IMR-90 (cell line): ENCODE measurements around the gene ZZZ3. TPM values are rescaled to one million over a fixed set of nuclear protein-coding genes. Genes with fewer than 3 reads are reported as not detected.

Experiments used
- ATAC-seq: fragments of 200-7000 bp; cut with Tn5 transposase; 2 replicates; pipeline ENCODE4 v1.9.1; 2020; ENCODE audit warnings: low read depth, mild to moderate bottlenecking, moderate library complexity
- BruUV-seq: library from RNA; stranded (reverse); fragments of 400-500 nt; replicated peaks from 2 replicates; lab custom pipeline; 2021; lab: Mats Ljungman, UMichigan
- CTCF ChIA-PET: fragments of 300-600 bp; formaldehyde crosslinking; extraction: SDS; loops from one replicate; lab custom pipeline; 2021; ENCODE audit warnings: antibody characterized with exemption; lab: Yijun Ruan, JAX
- POLR2A ChIA-PET: fragments of 300-600 bp; sonication (Branson Sonifier 250); formaldehyde crosslinking; loops from one replicate; lab custom pipeline; 2022; ENCODE audit warnings: antibody characterized with exemption; ENCODE audit not compliant: unreplicated experiment; lab: Charles Lee
- DNase-seq: peaks from one replicate; pipeline ENCODE4 v3.0.0; 2013
- H2AFZ ChIP-seq: replicated peaks from 2 replicates; pipeline ENCODE3; 2013; ENCODE audit warnings: low read length, mild to moderate bottlenecking; ENCODE audit not compliant: poor library complexity
- H2AK5ac ChIP-seq: 2 replicates; pipeline ENCODE4 v1.6.1; 2013; ENCODE audit warnings: low read depth, low read length, inconsistent platforms
- H2AK9ac ChIP-seq: replicated peaks from 2 replicates; pipeline ENCODE3; 2013; ENCODE audit warnings: mild to moderate bottlenecking, low read depth, low read length, moderate library complexity; ENCODE audit not compliant: poor library complexity
- H2BK120ac ChIP-seq: 2 replicates; pipeline ENCODE4 v1.6.1; 2013; ENCODE audit warnings: low read depth, low read length, inconsistent platforms
- H2BK15ac ChIP-seq: 3 replicates; pipeline ENCODE4 v1.6.1; 2013; ENCODE audit warnings: low read depth, low read length, inconsistent platforms
- H2BK20ac ChIP-seq: 2 replicates; pipeline ENCODE4 v1.6.1; 2013; ENCODE audit warnings: low read depth, mild to moderate bottlenecking, inconsistent platforms, low read length, moderate library complexity
- H2BK5ac ChIP-seq: 2 replicates; pipeline ENCODE4 v1.6.1; 2013; ENCODE audit warnings: mild to moderate bottlenecking, low read depth, low read length, inconsistent platforms; ENCODE audit not compliant: poor library complexity, severe bottlenecking
- H3K14ac ChIP-seq: replicated peaks from 2 replicates; pipeline ENCODE4 v1.6.1; 2013; ENCODE audit warnings: low read depth, low read length, inconsistent platforms
- H3K18ac ChIP-seq: 2 replicates; pipeline ENCODE4 v1.6.1; 2013; ENCODE audit warnings: low read depth, low read length, control low read depth
- H3K23ac ChIP-seq: 2 replicates; pipeline ENCODE4 v1.6.1; 2013; ENCODE audit warnings: low read depth, low read length, inconsistent platforms
- H3K27ac ChIP-seq: 2 replicates; pipeline ENCODE4 v1.5.1; 2013; ENCODE audit warnings: mild to moderate bottlenecking, control low read depth, low read length; ENCODE audit not compliant: insufficient read depth
- H3K27me3 ChIP-seq: 2 replicates; pipeline ENCODE4 v1.6.1; 2013; ENCODE audit warnings: low read length; ENCODE audit not compliant: control insufficient read depth, insufficient read depth
- H3K36me3 ChIP-seq: 2 replicates; pipeline ENCODE4 v1.6.1; 2013; ENCODE audit warnings: low read length, mixed read lengths; ENCODE audit not compliant: control insufficient read depth, insufficient read depth
- H3K4ac ChIP-seq: 2 replicates; pipeline ENCODE4 v1.6.1; 2013; ENCODE audit warnings: low read depth, low read length, inconsistent platforms
- H3K4me1 ChIP-seq: 2 replicates; pipeline ENCODE4 v1.6.1; 2013; ENCODE audit warnings: low read length, mixed read lengths; ENCODE audit not compliant: control insufficient read depth, insufficient read depth
- H3K4me2 ChIP-seq: 2 replicates; pipeline ENCODE4 v1.6.1; 2013; ENCODE audit warnings: low read depth, mild to moderate bottlenecking, control low read depth, low read length, moderate library complexity
- H3K4me3 ChIP-seq: 2 replicates; pipeline ENCODE4 v1.5.1; 2013; ENCODE audit warnings: low read depth, mild to moderate bottlenecking, control low read depth, low read length, moderate library complexity; ENCODE audit not compliant: insufficient read depth
- H3K56ac ChIP-seq: 2 replicates; pipeline ENCODE4 v1.6.1; 2013; ENCODE audit warnings: low read length, inconsistent platforms; ENCODE audit not compliant: insufficient read depth; ENCODE audit errors: extremely low read depth
- H3K79me1 ChIP-seq, 2 experiments: 2 replicates each; pipeline ENCODE4 v1.6.1; 2013; ENCODE audit warnings: low read length in 2 of 2, inconsistent platforms in 1 of 2, low read depth in 1 of 2
- H3K9ac ChIP-seq: 2 replicates; pipeline ENCODE4 v1.6.1; 2013; ENCODE audit warnings: low read depth, low read length, control low read depth
- H3K9me1 ChIP-seq: 2 replicates; pipeline ENCODE4 v1.6.1; 2013; ENCODE audit warnings: low read length, inconsistent platforms; ENCODE audit not compliant: insufficient read depth
- H3K9me3 ChIP-seq: 2 replicates; pipeline ENCODE4 v1.6.1; 2013; ENCODE audit warnings: low read length; ENCODE audit not compliant: control insufficient read depth, insufficient read depth
- H4K20me1 ChIP-seq: 2 replicates; pipeline ENCODE4 v1.6.1; 2013; ENCODE audit warnings: low read length, inconsistent platforms; ENCODE audit not compliant: insufficient read depth
- H4K5ac ChIP-seq: 2 replicates; pipeline ENCODE4 v1.6.1; 2013; ENCODE audit warnings: mild to moderate bottlenecking, low read depth, low read length, control low read depth
- H4K8ac ChIP-seq, 2 experiments: 2 replicates each; pipeline ENCODE4 v1.6.1; 2013; ENCODE audit warnings: low read depth in 2 of 2, low read length in 2 of 2, control low read depth in 1 of 2, inconsistent platforms in 1 of 2
- H4K91ac ChIP-seq: 2 replicates; pipeline ENCODE4 v1.6.1; 2013; ENCODE audit warnings: low read depth, low read length, inconsistent platforms; ENCODE audit not compliant: insufficient read depth
- BHLHE40 ChIP-seq: fragments of 150-350 bp; IDR thresholded peaks from 2 replicates; pipeline ENCODE4 v1.6.1; 2016; ENCODE audit warnings: mild to moderate bottlenecking, low read depth, low read length
- CEBPB ChIP-seq: IDR thresholded peaks from 2 replicates; pipeline ENCODE4 v1.6.1; 2012; ENCODE audit warnings: low read depth, low read length, improper control_type of control experiment
- CHD1 ChIP-seq: IDR thresholded peaks from 2 replicates; pipeline ENCODE4 v1.6.1; 2012; ENCODE audit warnings: low read depth, low read length, improper control_type of control experiment
- FOS ChIP-seq: fragments of 150-350 bp; IDR thresholded peaks from 2 replicates; pipeline ENCODE4 v1.6.1; 2016; ENCODE audit warnings: low read depth, low read length
- MAFK ChIP-seq: IDR thresholded peaks from 2 replicates; pipeline ENCODE4 v1.6.1; 2012; ENCODE audit warnings: low read depth, low read length, improper control_type of control experiment
- MAZ ChIP-seq: IDR thresholded peaks from 2 replicates; pipeline ENCODE4 v1.6.1; 2012; ENCODE audit warnings: low read depth, mild to moderate bottlenecking, low read length, improper control_type of control experiment, moderate library complexity, borderline replicate concordance
- MXI1 ChIP-seq: IDR thresholded peaks from 2 replicates; pipeline ENCODE4 v1.6.1; 2012; ENCODE audit warnings: low read depth, mild to moderate bottlenecking, low read length, moderate library complexity, borderline replicate concordance
- NFE2L2 ChIP-seq: fragments of 150-350 bp; IDR thresholded peaks from 2 replicates; pipeline ENCODE4 v1.6.1; 2016; ENCODE audit warnings: low read depth, mild to moderate bottlenecking, low read length
- POLR2A ChIP-seq: IDR thresholded peaks from 2 replicates; pipeline ENCODE4 v1.6.1; 2012; ENCODE audit warnings: mild to moderate bottlenecking, low read depth, low read length
- RAD21 ChIP-seq: IDR thresholded peaks from 2 replicates; pipeline ENCODE4 v1.6.1; 2012; ENCODE audit warnings: low read length, improper control_type of control experiment
- RCOR1 ChIP-seq: IDR thresholded peaks from 2 replicates; pipeline ENCODE4 v1.6.1; 2012; ENCODE audit warnings: mild to moderate bottlenecking, low read length, improper control_type of control experiment; ENCODE audit not compliant: insufficient replicate concordance
- RFX5 ChIP-seq: IDR thresholded peaks from 2 replicates; pipeline ENCODE4 v1.8.0; 2012; ENCODE audit warnings: low read depth, mild to moderate bottlenecking, low read length, moderate library complexity
- SMC3 ChIP-seq: fragments of 150-350 bp; IDR thresholded peaks from 2 replicates; pipeline ENCODE4 v1.6.1; 2016; ENCODE audit warnings: low read depth, mild to moderate bottlenecking, antibody characterized with exemption, low read length, moderate library complexity
- whole genome bisulfite sequencing, 2 experiments: methylation state at CpG; one replicate each; pipeline versions ENCODE4 v1.1.5 to v1.1.7; 2013; ENCODE audit warnings: missing lambda C conversion rate in 2 of 2; ENCODE audit not compliant: insufficient read length in 1 of 2; ENCODE audit errors: extremely low coverage in 2 of 2; 5-methylcytosine and 5-hydroxymethylcytosine counted together
- dilution Hi-C: fragments of 300-500 bp; cut with HindIII; formaldehyde crosslinking; loops from one replicate; pipeline ENCODE4 v1.14.3; 2018; ENCODE audit warnings: low sequenced_read_pairs; ENCODE audit not compliant: unreplicated experiment
- in situ Hi-C: fragments of 300-500 bp; cut with MboI; formaldehyde crosslinking; loops from 3 replicates; pipeline ENCODE4 v1.14.3; 2019; ENCODE audit warnings: low sequenced_read_pairs, inconsistent platforms, mixed read lengths
- intact Hi-C: fragments of 100-400 bp; cut with micrococcal nuclease; formaldehyde crosslinking; loops from 2 replicates; pipeline ENCODE4 v1.10.0; 2022
- polyA plus RNA-seq, 3 experiments: library from polyadenylated mRNA; depleted of rRNA; stranded (reverse); fragments of >200 nt; gene quantifications; 2 replicates each; pipeline ENCODE4 v1.2.3, GENCODE V29; 2012; ENCODE audit warnings: low replicate concordance in 1 of 3
- total RNA-seq: library from RNA; depleted of rRNA; stranded (reverse); fragments of >200 nt; gene quantifications from 2 replicates; pipeline ENCODE4 v1.2.3, GENCODE V29; 2012
- TF ChIP-seq, protein P1 (sequence below): conservative IDR thresholded peaks from 2 replicates; pipeline ENCODE4 v1.5.1; 2012; ENCODE audit warnings: mild to moderate bottlenecking, low read depth, low read length, improper control_type of control experiment
- TF ChIP-seq, protein P2 (sequence below): fragments of 150-350 bp; IDR thresholded peaks from 2 replicates; pipeline ENCODE4 v1.6.1; 2016; ENCODE audit warnings: low read depth, mild to moderate bottlenecking, low read length, moderate library complexity, borderline replicate concordance
- TF ChIP-seq, protein P3 (sequence below): fragments of 150-350 bp; IDR thresholded peaks from 2 replicates; pipeline ENCODE4 v1.6.1; 2017; ENCODE audit warnings: mild to moderate bottlenecking, antibody characterized with exemption, low read length, low read depth

The ZZZ3 gene
- total and polyA plus RNA-seq, 2 of the 4 experiments (the other 2 are of a cell fraction), result 14.2 to 66.3 TPM

DNA sequence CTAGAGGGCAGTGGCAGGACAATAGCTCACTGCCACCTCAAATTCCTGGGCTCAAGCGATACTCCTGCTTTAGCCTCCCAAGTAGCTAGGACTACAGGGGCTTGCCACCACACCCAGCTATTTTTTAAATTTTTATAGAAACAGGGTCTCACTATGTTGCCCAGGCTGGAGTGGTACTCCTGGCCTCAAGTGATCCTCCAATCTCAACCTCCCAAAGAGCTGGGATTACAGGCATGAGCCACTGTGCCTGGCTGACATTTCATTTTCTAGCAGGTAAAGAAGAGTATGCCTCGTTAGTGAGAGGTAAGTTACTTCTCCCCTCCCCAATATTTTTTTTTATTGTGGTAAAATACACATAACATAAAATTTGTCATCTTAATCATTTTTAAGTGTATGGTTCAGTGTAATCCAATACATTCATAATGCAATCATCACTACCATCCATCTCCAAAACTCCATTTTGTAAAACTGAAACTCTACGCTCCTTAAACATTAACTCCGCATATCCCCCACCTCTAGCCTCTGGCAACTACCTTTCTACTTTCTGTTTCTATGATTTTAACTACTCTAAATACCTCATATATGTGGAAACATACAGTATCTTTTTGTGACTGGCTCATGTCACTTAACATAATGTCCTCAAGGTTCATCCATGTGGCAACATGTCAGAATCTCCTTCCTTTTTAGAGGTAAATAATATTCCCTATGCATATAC lies 22.4 kb downstream of the ZZZ3 start:
- no peak overlapping the region for H2AK5ac ChIP-seq
- no peak overlapping the region for H4K8ac ChIP-seq
- TF ChIP-seq MXI1 (no peak), FOS (no peak), CHD1 (no peak), SMC3 (no peak), MAFK (no peak), BHLHE40 (no peak), RFX5 (no peak), POLR2A (no peak), MAZ (no peak), CEBPB (no peak), RCOR1 (no peak), RAD21 (no peak), NFE2L2 (no peak)
- TF ChIP-seq, protein P1, sequence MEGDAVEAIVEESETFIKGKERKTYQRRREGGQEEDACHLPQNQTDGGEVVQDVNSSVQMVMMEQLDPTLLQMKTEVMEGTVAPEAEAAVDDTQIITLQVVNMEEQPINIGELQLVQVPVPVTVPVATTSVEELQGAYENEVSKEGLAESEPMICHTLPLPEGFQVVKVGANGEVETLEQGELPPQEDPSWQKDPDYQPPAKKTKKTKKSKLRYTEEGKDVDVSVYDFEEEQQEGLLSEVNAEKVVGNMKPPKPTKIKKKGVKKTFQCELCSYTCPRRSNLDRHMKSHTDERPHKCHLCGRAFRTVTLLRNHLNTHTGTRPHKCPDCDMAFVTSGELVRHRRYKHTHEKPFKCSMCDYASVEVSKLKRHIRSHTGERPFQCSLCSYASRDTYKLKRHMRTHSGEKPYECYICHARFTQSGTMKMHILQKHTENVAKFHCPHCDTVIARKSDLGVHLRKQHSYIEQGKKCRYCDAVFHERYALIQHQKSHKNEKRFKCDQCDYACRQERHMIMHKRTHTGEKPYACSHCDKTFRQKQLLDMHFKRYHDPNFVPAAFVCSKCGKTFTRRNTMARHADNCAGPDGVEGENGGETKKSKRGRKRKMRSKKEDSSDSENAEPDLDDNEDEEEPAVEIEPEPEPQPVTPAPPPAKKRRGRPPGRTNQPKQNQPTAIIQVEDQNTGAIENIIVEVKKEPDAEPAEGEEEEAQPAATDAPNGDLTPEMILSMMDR, result no peak
- TF ChIP-seq, protein P2, sequence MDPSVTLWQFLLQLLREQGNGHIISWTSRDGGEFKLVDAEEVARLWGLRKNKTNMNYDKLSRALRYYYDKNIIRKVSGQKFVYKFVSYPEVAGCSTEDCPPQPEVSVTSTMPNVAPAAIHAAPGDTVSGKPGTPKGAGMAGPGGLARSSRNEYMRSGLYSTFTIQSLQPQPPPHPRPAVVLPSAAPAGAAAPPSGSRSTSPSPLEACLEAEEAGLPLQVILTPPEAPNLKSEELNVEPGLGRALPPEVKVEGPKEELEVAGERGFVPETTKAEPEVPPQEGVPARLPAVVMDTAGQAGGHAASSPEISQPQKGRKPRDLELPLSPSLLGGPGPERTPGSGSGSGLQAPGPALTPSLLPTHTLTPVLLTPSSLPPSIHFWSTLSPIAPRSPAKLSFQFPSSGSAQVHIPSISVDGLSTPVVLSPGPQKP, result no peak
- TF ChIP-seq, protein P3, sequence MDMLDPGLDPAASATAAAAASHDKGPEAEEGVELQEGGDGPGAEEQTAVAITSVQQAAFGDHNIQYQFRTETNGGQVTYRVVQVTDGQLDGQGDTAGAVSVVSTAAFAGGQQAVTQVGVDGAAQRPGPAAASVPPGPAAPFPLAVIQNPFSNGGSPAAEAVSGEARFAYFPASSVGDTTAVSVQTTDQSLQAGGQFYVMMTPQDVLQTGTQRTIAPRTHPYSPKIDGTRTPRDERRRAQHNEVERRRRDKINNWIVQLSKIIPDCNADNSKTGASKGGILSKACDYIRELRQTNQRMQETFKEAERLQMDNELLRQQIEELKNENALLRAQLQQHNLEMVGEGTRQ, result no peak
- WGBS, 2 experiments, result 100% methylated on average over 1 to 2 of the region's 4 CpGs
- no peak overlapping the region for H3K27ac ChIP-seq
- dilution Hi-C loops, result no loop called here
- H2AK9ac ChIP-seq, result no peak overlapping the region
- no peak overlapping the region for H3K14ac ChIP-seq
- H2BK15ac ChIP-seq, result no peak overlapping the region
- DNase-seq (no peak), ATAC-seq (no peak)
- H3K4ac ChIP-seq, result no peak overlapping the region
- no peak overlapping the region for H2BK20ac ChIP-seq
- H3K4me3 ChIP-seq, result no peak overlapping the region
- H2BK5ac ChIP-seq, result no peak overlapping the region
- no peak overlapping the region for H4K5ac ChIP-seq
- ChIA-PET POLR2A (no interaction called here), CTCF (interaction anchor here (0.7 kb wide), 1 partner anchor 493 kb away, joined by 3 read pairs; no protein-coding TSS in a partner anchor)
- no peak overlapping the region for H3K4me2 ChIP-seq
- H3K36me3 ChIP-seq, result 0 out of 2 replicates have a peak, but pooled peaks cover 2% of the 10 kb centered on the region
- H3K9me3 ChIP-seq, result no peaks in the 10 kb centered on the region
- no peak overlapping the region for H3K23ac ChIP-seq
- H3K9me1 ChIP-seq, result no peaks in the 10 kb centered on the region
- no peak overlapping the region for H2AFZ ChIP-seq
- in situ Hi-C loops, result no loop called here
- peaks cover 12 to 65% of the 10 kb centered on the region in 2 experiments for H3K79me1 ChIP-seq
- H3K56ac ChIP-seq, result no peak overlapping the region
- no peaks in the 10 kb centered on the region for H3K27me3 ChIP-seq
- no peak overlapping the region for H2BK120ac ChIP-seq
- peaks cover under 1% of the 10 kb centered on the region; the same call in 1 of the 2 replicates for H3K4me1 ChIP-seq
- intact Hi-C loops, result no loop called here
- no peak overlapping the region for H3K18ac ChIP-seq
- H4K20me1 ChIP-seq, result peaks cover 42% of the 10 kb centered on the region
- H4K91ac ChIP-seq, result no peak overlapping the region
- H3K9ac ChIP-seq, result no peak overlapping the region
- BruUV-seq, result no TSS peak
